HK-2 (cell line): ENCODE results near the gene OR8S1.
"Not testable (repeated sequence)": the region's sequence is repeated elsewhere in the genome, so short reads cannot be mapped to it uniquely, and the experiment has no call there.

ENCODE experiments used
- DNase-seq: peaks from one replicate; pipeline ENCODE4 v3.0.0-alpha.2; 2018; ENCODE audit not compliant: unreplicated experiment

Gene OR8S1, protein sequence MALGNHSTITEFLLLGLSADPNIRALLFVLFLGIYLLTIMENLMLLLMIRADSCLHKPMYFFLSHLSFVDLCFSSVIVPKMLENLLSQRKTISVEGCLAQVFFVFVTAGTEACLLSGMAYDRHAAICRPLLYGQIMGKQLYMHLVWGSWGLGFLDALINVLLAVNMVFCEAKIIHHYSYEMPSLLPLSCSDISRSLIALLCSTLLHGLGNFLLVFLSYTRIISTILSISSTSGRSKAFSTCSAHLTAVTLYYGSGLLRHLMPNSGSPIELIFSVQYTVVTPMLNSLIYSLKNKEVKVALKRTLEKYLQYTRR

DNA sequence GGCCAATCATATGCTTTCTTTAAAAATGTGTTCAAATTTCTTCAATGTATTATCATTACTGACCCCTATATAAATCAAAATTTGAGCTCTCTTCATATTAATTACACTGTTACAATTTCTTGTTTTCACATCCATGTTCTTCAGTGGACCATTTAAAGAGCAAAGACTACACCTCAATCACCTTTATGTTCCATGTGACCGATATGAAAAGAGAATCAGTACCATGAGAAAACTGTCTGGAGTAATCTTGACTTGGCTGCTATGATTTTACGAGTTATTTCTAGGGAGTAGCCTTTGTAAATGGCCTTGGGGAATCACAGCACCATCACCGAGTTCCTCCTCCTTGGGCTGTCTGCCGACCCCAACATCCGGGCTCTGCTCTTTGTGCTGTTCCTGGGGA is at the start of gene OR8S1:
OR8S1 (plus strand) TSS at position 301 of the 400 bp plus-strand sequence; CDS start at position 301, 0 bp downstream.
- DNase-seq = no peak

DNA sequence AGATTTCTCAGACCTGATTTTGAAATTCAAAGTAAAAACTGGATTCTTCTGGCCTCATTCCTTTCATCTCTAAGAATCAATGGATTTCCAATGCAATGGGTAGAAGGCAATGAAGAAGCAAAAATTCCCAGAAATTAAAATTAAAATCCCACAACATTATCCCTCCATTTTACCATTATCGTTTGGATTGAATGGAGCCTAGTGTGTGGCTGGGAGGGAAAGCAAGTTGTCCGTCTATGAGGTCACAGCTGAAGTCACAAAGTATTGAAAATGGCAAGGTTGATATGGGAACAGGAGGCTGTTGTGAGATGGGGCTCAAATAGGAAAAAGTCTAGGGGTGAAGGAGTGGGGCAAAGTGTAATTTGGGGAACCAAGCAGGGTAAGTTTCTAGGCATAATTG is 43.2 kb upstream of the OR8S1 start, which contains the start of gene C12orf54:
C12orf54 (plus strand) TSS at position 301 of the 400 bp plus-strand sequence. CDS start 799 bp downstream, outside the sequence.
- no peak for DNase-seq

DNA sequence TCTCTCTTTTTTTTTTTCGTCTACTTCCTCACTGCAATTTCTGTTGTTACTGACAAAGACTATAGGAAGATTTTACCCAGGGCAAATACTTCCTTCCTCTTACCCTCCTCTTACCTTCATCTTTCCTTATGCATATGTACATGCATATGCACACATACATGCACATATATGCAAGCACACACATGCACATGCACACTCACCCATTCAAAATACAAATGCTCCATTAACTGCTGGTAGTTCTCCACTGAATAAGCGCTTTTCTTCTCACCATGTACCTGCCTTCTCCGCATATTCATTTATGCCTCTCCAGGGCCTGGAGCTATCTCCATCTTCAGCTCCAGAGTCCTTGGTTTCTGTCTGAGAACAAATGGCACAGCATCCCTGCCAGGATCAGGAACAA is 42.5 kb upstream of the OR8S1 start:
- no peak for DNase-seq

DNA sequence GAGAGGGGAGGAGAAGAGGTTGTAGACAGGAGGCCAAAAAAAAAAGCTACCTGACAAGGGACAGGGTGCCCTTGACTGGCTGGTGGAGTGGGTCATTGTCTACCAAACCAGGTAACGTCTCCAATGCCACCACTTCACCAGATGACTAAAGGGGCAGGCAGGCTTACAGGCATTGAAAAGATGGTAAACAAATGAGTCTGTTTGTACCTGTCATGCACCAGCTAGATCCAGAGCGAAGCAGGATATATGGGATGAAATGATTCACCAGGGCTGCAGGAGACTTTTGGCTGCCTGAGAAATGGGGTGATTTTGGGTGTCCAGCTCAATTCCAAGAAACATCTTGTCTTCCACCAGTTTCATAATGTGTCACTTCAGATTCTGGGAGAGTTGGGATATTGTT is 39.2 kb upstream of the OR8S1 start:
- DNase-seq = no peak

DNA sequence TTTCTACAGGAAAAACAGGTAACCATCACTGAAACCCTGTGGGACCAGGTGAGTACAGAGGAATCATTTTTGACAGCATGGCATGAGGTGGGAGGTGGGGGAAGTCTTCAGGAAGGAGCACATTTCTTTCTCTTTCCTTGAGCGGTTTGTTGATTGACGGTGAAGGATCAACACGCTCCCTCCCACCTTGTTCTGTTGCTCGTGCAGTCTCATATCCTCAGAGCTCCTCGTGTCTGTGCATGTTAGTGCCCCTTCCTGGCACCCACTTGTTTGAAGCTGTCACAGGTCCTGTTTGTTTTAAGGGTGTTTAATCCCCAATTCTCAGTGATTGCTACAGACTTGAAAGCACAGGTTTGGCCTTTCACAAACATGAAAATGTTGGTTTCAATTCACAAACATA is 38.8 kb upstream of the OR8S1 start:
- DNase-seq = no peak

DNA sequence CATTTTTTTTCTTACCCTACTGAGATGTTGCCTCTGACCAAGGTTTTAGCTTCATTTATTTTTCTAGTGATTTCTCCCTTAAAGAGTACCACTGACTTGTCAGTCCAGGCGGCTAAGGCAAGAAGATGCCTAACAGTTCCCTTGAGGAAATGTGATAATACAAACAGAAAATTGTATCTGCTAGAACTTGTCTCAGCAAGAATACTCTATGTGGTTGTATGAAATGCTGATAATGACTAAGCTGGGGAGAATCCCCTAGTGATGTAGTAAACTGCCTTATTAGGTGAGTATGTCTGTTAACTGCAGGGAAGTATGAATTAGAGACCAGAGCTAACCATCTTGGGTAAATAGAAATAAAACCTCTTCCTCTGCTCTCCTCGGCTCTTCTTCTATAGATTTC is 36.4 kb upstream of the OR8S1 start:
- no peak for DNase-seq

DNA sequence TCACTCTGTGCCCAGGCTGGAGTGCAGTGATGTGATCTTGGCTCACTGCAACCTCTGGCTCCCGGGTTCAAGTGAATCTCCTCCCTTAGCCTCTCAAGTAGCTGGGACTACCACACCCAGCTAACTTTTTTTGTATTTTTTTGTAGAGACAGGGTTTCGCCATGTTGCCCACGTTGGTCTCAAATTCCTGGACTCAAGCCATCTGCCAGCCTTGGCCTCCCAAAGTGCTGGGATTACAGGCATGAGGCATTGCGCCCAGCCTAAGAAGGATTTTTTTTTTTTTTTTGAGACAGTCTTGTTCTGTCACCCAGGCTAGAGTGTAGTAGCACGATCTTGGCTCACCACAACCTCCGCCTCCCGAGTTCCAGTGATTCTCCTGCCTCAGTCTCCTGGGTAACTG is 36.0 kb upstream of the OR8S1 start:
- not testable (repeated sequence) for DNase-seq

DNA sequence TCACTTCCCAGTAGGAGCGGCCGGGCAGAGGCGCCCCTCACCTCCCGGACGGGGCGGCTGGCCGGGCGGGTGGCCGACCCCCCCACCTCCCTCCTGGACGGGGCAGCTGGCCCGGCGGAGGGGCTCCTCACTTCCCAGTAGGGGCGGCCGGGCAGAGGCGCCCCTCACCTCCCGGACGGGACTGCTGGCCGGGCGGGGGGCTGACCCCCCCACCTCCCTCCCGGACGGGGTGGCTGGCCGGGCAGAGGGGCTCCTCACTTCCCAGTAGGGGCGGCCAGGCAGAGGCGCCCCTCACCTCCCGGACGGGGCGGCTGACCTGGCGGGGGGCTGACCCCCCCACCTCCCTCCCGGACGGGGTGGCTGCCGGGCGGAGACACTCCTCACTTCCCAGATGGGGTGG is 25.2 kb upstream of the OR8S1 start:
- not testable (repeated sequence) for DNase-seq

DNA sequence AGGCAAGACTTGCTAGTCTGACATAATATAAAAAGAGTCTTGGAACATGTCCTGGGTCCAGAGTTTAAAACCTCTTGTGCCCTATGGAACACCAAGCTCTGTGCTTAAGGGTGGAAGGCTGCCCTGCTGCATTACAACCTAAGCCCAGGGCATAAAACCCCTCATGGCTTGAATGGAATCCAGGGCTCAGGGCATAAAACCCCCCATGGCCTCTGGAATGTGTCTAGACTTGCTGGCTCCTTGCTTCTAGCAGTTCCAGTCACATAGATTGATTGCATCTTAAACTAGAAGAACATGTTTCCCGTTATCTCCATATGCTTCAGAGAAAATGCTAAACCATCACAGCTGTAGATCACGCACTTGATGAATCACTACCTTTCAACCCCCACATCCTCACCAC is 18.6 kb upstream of the OR8S1 start:
- DNase-seq = not testable (repeated sequence)

DNA sequence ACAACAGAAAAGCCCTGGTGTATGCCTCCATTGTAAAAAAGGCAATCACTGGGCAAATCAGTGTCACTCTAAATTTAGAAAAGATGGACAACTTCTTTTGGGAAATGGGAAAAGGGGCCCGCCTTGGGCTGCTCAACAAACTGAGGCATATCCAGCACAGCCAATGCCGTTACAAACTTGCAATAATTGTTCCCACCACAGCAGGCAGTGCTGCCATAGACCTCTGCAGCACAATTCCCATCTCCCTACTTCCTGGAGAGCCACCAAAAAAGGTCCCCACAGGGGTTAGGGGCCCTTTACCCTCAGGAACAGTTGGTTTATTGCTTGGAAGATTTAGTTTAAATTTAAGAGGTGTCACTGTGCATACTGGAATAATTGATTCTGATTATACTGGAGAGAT is 16.4 kb upstream of the OR8S1 start:
- no peak for DNase-seq

DNA sequence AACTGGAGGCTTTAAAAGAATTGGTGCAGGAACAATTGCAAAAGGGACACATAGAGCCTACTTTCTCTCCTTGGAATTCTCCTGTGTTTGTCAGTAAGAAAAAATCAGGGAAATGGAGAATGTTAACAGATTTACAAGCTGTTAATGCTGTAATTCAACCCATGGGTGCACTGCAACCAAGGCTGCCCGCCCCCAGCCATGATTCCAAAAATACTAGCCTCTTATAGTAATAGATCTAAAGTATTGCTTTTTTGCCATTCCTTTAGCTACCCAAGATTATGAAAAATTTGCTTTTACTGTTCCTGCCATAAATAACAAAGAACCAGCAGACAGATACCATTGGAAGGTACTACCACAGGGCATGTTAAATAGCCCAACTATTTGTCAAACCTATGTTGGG is 15.3 kb upstream of the OR8S1 start:
- DNase-seq = no peak

DNA sequence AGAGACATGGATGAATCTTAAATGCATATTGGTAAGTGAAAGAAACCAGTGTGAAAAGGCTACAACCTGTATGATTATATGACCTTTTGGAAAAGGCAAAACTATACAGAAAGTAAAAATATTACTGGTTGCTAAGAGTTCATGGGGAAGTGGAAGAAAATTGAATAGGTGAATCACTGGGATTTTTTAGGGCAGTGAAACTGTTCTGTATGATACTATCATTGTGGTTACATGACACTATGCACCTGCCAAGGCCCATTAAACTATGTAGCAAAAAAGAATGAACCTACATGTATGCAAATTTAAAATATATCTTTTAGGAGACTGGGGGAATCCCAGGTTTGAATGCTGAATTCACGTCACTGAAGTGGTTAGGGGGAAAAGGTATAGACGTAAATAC is 12.6 kb upstream of the OR8S1 start:
- DNase-seq = no peak

DNA sequence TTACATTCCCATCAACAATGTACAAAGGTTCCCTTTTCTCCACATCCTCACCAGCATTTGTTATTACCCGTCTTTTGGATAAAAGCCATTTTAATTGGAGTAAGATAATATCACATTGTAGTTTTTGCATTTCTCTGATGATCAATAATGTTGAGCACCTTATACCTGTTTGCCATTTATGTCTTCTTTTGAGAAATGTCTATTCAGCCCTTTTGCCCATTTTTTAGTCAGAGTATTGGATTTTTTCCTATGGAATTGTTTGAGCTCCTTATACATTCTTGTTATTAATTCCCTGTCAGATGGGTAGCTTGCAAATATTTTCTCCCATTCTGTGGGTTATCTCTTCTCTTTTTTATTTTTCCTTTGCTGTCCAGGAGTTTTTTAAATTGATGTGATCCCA is 10.7 kb upstream of the OR8S1 start:
- DNase-seq = no peak

DNA sequence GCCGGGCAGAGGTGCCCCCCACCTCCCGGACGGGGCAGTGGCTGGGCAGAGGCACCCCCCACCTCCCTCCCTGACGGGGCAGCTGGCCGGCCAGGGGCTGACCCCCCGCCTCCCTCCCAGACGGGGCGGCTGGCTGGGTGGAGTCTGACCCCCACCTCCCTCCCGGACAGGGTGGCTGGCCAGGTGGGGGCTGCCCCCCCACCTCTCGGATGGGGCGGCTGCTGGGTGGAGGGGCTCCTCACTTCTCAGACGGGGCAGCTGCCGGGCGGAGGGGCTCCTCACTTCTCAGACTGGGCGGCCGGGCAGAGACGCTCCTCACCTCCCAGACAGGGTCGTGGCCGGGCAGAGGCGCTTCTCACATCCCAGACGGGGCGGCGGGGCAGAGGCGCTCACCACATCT is 5.1 kb upstream of the OR8S1 start:
- DNase-seq = not testable (repeated sequence)

DNA sequence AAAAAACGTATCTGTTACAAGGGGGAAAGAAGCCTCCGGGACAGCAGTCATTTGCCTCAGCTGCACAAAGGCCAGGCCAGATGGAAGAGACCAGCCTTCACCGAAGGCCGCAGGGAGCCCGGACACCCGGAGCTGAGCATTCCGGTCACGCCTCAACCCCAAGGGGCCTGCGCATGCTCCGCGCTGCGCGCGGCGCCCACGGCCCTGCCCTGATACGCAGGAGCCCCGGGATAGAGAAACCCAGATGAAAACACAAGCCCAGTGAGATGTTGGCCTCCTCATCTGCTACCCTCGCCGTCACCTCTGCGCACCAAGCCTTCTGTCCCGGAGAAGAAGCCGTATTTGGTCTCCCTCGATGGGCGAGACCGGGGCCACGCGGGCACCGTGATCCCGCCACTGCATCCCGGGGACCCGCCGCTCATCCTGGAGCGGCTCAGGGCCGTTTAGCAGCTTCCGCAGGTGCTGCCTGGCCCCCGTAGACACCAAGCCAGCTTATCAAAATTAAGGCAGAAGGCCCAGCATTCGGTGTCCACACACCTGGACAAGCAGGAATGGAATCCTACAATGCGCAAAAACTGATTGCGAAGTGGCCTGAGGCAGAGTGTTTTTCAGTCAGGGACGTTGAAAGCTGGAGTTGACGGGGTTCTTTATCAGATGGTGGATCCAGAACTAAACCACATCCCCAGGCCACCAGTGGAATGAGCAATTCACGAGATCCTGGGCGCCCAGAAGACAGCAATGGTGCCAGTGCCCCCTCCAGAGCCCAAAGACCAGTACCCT is 2.6 kb downstream of the OR8S1 start:
- DNase-seq = no peak

DNA sequence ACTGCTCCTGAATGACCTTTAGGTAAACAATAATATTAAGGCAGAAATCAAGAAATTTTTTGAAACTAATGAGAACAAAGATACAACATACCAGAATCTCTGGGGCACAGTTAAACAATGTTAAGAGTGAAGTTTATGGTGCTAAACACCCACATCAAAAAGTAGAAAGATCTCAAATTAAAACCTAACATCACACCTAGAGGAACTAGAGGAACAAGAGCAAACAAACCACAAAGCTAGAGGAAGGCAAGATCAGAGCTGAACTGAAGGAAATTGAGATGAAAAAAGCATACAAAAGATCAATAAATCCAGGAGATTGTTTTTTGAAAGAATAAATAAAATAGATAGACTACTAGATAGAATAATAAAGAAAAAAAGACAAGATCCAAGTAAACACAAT is 7.2 kb downstream of the OR8S1 start:
- DNase-seq = no peak

DNA sequence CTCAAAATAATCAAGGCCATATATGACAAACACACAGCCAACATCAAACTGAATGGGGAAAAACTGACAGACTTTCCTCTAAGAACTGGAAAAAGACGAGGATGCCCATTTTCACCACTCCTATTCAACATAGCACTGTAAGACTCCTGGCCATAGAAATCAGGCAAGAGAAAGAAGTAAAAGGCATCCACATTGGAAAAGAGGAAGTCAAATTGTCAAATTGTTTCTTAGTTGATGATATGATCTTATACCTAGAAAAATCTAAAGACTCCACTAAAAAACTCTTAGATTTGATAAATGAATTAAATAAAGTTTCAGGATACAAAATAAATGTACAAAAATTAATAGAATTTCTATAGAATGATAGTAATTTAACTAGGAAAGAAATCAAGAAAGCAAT is 11.2 kb downstream of the OR8S1 start:
- DNase-seq = no peak

DNA sequence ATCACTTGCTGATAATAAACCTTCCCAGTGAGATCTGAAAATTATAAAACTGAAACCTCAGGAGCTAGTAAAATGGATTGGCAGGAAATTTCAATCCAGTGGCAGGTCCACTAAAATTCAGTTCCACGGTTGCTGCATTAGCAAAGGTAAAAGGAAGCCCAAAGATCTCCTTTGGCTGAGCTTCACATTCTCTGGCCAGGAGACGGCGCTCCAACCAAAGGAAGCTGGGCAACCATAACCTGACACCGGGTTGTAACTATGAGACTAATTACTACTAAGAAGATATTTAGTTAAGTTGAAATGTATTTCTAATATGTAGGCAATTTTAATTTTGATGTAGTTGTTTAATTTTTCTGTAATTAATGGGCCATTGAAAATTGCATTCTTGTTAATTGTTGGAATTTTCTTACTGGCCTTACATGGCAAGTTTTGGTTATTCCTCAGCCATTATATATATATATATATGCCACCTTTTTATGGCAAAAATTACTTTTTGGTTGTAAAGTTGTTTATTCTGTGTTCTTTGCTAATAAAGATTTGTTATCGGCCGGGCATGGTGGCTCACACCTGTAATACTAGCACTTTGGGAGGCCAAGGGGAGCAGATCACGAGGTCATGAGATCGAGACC is 17.0 kb downstream of the OR8S1 start:
- DNase-seq = peak; percentile 21

DNA sequence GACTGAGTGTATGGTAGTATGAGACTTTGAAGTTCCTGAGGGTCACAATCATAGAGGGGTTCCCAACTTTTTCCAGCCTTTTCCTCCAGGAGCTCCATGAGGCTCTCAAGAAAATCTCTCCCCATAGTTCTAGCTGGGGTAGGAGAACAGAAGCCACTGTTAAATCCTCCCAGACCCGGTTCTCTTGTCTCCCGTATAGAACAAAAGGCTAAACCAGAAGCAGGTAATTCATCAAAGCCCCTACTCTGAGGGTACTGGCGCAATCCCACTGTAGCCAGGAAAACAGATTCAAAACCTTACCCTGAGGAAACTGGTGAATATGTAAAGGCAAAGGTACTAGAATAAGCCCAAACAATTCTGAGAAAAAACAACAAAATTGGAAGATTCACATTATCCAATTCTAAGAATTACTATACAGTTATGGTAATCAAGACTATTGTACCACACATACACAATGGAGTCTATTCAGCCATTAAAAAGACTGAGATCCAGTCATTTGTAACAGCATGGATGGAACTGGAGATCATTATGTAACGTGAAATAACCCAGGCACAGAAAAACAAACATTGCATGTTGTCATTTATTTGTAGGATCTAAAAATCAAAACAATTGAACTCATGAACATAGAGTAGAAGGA is 20.5 kb downstream of the OR8S1 start:
- no peak for DNase-seq

DNA sequence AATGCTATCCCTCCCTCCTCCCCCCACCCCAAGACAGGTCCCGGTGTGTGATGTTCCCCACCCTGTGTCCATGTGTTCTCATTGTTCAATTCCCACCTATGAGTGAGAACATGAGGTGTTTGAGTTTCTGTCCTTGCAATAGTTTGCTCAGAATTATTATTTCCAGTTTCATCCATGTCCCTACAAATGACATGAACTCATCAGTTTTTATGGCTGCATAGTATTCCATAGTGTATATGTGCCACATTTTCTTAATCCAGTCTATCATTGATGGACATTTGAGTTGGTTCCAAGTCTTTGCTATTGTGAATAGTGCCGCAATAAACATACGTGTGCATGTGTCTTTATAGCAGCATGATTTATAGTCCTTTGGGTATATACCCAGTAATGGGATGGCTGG is 21.6 kb downstream of the OR8S1 start:
- not testable (repeated sequence) for DNase-seq

DNA sequence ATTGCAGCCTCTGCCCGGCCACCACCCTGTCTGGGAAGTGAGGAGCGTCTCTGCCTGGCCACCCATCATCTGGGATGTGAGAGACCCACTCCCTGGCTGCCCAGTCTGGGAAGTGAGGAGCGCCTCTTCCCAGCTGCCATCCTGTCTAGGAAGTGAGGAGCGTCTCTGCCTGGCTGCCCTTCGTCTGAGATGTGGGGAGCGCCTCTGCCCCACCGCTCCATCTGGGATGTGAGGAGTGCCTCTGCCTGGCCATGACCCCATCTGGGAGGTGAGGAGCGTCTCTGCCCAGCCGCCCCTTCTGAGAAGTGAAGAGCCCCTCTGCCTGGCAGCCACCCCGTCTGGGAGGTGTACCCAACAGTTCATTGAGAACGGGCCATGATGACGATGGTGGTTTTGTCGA is 26.2 kb downstream of the OR8S1 start:
- not testable (repeated sequence) for DNase-seq

DNA sequence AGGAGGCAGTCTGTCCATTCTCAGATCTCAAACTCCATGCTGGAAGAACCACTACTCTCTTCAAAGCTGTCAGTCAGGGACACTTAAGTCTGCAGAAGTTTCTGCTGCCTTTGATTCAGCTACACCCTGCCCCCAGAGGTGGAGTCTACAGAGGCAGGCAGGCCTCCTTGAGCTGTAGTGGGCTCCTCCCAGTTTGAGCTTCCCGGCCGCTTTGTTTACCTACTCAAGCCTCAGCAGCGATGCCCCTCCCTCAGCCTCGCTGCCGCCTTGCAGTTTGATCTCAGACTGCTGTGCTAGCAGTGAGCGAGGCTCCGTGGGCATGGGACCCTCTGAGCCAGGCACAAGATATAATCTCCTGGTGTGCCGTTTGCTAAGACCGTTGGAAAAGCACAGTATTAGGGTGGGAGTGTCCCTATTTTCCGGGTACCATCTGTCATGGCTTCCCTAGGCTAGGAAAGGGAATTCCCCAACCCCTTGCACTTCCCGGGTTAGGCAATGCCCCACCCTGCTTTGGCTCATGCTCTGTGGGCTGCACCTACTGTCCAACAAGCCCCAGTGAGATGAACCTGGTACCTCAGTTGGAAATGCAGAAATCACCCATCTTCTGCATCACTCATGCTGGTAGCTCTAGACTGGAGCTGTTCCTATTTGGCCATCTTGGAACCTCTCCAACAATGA is 28.4 kb downstream of the OR8S1 start:
- DNase-seq = not testable (repeated sequence)
